NCI-H2227 (cell line): ENCODE measurements around the gene PSMB9.
A peak's percentile ranks its signal among the peaks of the same experiment; 100 is the strongest.
"Not testable (repeated sequence)": the region's sequence is repeated elsewhere in the genome, so short reads cannot be mapped to it uniquely, and the experiment has no call there.

ENCODE experiments used
- DNase-seq: peaks from one replicate; lab custom pipeline; 2025; ENCODE audit not compliant: unreplicated experiment; lab: John Stamatoyannopoulos, UW

Gene PSMB9

DNA sequence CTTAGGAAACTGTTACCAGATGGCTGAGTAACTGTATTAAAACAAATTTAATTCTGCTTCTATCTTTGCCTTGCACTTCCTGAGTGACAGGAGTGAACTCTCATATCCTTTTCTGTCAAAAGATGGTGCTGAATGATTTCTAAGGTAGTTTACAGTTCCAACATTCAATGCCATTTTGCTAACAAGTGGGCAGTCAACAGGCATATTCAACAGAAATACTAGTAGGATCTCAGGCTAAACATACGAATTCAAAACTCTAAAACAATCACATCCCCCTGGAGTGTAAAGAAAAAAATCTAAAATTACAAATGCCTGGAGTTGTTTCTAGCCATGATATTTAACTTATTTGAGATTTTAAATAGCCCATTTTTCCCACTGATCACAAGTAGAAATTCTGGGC lies 6.7 kb downstream of the PSMB9 start:
- no peak for DNase-seq

DNA sequence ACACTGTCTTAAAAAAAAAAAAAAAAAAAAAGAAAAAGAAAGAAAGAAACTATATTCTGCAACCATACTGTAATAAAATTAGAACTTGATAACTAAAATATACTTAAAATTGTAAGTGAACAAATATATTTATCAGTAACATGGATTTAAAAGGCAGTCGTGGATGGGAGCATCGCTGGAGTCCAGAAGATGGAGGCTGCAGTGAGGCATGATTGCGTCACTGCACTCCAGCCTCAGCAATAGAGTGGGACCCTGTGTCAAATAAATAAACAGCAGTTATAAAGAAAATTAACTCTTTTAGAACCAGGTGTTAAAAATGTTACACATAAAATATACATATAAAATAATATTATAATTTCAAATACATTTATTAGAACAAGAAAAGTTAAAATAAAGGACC lies 8.7 kb downstream of the PSMB9 start:
- no peak for DNase-seq

- no peak for DNase-seq
Measured at GRCh38 chr6:32865724-32866443, 11.9 kb downstream of the PSMB9 start.

GRCh38 chr6:32867022-32867477 lies 13.1 kb downstream of the PSMB9 start:
- no peak for DNase-seq

- no peak for DNase-seq
Measured at GRCh38 chr6:32867554-32868256, 13.7 kb downstream of the PSMB9 start.

DNA sequence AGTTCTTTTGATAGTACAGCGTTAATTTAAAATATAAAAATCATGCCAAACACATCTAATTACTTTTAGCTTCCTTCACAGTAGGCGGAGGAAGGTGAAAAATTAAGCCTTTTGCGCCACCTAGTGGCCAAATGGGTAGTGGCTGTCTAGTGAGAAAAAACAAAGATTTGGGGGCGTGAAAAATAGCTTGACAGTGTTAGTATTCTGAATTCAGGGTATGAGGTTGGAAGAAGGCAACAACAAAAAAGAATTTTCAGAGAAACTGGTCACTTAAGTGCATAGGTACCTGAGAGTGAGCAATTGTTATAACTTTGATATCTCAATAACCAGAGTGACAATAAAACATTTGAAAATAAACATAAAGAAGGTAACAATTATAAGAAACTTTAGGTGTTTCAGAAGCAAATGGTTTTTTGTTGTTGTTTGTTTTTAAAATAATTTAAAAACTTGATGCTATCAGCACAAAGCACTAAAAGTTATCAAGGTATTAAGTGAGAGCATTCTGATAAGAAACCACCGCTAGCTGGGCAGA lies 14.3 kb downstream of the PSMB9 start:
- peak; percentile 87 for DNase-seq

DNA sequence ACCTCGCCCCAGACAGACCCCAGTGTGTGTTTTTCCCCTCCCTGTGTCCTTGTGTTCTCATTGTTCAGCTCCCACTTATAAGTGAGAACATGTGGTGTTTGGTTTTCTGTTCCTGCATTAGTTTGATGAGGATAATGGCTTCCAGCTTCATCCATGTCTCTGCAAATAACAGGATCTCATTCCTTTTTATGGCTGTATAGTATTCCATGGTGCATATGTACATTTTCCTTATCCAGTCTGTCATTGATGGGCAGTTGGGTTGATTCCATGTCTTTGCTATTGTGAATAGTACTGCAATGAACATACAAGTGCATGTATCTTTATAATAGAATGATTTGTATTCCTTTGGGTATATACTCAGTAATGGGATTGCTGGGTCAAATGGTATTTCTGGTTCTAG lies 20.0 kb downstream of the PSMB9 start:
- DNase-seq: not testable (repeated sequence)

DNA sequence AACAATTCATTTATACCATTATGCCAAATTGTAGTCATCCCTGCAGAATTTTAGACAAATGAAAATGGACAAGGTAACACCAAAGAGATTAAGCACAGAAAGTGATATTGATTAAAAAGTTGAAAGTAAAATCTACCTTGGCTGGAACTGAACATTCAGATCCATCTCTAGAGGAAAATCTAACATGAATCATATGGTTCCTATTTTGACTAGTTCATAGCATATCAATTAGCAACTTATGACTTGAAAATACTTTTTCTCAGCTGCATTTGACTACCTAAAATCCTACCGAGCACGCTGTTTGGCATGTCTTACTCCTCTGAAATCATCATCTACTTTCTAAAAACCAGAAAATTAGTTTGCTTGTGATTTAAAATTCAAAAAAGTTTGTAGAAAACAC lies 22.6 kb downstream of the PSMB9 start:
- no peak for DNase-seq

DNA sequence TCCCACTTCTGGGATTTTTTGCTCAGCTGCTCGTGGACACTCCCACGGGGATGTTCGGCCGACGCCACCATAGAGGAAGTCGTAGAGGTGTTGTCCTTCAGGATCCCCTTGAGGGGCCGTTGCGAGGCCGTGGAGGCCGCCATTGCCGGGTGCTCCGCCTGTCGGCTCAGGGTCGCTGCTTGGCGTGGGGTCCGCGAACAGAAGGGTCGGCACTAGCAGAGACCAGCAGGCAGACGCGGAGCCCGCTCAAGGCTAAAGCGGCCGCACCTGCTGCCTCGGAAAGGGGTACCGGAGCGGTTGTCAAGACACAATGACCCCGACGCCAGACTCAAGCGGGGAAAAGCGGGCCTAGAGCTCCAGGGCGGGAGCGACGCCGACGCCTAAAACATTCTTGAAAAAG lies 25.7 kb downstream of the PSMB9 start:
- DNase-seq: no peak

DNA sequence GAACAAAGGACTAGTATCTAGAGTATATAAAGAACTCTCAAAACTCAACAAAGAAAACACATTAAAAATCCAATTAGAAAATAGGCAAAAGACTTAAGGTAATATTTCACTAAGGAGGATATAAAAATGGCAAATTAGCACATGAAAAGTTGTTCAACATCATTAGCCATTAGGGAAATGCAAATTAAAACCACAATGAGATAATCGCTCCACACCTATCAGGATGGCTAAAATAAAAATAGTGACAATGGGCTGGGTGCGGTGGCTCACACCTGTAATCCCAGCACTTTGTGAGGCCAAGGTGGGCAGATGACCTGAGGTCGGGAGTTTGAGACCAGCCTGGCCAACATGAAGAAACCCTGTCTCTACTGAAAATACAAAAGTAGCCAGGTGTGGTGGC lies 27.0 kb downstream of the PSMB9 start:
- DNase-seq: not testable (repeated sequence)

- DNase-seq: no peak
Measured at GRCh38 chr6:32882879-32883250, 28.9 kb downstream of the PSMB9 start.

DNA sequence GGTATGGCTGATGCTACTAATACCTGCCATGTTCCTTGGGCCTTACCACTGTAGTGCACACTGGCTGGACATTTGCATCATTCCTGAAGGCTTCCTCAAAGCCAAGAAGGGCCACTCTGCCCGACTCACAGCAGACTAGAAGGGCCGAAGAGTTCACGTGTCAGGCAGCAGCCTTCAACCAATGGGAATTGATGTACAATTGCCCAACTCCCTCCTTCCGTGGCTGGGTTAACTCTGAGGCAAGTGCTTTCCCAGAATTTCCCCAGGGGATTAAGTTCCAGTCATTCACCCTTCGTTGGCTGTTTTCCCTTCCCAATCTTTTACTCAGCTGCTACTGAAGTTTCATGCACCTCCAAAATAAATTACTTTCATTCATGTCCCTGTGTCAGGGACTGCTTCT lies 29.8 kb downstream of the PSMB9 start:
- DNase-seq: peak; percentile 13

DNA sequence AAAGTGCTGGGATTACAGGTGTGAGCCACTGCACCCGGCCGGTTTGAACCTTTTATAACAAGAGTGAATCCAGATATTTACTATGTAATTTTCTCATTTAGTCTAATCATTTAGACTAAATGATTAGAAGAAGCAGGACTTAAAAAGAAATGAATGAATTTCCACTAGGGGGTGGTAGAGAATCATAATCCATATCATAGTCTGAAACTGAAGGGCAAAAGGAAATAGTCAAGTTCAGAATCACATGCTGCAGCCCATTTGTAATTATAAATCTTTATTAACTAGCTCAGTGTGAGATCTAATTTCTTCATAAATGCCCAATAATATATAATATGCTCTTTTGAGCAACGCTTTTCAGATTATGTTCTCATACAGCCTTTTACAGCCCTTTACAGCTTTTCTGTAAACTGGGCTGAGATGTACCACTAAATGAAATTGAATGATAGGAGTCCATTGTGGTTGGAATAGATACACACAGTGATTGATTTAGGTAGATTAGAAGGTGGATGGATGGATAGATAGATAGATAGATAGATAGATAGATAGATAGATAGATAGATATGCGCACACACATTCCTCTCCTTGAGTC lies 31.8 kb downstream of the PSMB9 start:
- peak; percentile 66 for DNase-seq

DNA sequence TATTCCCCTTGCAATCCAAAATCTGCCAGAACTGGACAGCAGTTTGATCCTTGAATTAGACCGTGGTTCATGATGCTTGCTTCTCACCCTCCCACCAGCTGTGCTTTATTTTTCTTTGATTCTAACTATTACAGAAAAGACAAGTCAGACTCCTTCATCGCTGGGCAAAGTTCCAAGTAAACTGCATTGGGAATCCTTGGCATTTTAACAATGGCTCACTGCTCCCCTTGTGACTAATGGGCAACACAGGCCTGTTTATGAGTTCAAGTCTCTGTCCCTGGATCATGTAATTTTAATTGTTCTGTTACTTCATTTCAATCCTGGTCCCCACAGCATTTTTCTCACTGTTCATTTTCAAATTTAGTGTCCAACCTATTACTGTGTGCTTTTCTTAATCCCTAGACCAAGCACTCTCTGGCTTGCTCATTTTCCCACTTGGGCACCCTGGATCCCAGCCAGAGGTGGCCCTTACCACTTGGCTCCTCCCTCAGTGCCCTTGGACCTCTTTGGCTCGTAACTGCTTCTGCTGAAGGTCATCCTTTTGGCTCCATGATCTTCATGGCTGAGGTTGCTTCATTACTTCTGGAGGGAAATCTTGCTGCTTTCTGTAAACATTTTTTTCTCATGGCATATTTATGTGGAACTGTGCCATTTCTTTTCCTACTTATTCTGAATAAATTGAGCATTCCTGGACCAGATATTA lies 32.8 kb downstream of the PSMB9 start:
- peak; percentile 8 for DNase-seq

GRCh38 chr6:32887616-32888015 lies 33.6 kb downstream of the PSMB9 start:
- no peak for DNase-seq

- no peak for DNase-seq
Measured at GRCh38 chr6:32888576-32888975, 34.6 kb downstream of the PSMB9 start.

DNA sequence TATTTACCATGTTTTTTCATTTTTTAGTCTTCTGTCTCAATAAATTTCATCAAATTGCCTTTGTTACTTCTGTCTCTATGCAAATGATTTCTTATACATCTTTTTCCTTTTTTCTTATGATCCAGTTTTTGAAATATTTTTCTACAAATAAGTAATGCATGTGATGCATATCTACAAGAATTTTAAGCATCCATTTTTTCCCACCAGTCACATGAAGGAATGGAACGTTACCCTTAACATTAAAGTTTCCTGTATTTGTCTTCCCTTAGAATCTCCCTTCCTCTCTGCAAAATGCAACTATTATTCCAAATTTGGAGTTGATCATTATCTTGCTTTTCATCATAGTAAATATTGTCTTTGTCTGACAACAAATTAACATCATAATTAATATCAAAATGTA lies 35.5 kb downstream of the PSMB9 start:
- DNase-seq: no peak

DNA sequence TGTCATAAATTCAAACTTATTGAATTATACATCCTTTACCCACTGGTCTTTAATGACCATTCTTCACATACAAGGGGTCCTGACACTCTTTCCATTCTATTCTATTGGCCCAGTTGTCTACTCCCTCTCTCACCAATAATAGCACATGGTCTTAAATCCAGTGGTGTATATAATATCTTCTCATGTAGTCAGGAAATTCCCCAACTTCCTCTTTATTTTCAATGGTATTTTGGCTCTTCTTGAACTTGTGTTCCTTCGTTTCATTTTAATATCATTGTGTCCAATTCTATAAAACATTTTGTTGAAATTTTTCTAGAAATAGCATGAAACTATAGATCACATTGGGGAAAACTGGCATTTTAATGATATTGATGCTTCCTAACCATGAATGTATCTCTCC lies 36.8 kb downstream of the PSMB9 start:
- DNase-seq: no peak

DNA sequence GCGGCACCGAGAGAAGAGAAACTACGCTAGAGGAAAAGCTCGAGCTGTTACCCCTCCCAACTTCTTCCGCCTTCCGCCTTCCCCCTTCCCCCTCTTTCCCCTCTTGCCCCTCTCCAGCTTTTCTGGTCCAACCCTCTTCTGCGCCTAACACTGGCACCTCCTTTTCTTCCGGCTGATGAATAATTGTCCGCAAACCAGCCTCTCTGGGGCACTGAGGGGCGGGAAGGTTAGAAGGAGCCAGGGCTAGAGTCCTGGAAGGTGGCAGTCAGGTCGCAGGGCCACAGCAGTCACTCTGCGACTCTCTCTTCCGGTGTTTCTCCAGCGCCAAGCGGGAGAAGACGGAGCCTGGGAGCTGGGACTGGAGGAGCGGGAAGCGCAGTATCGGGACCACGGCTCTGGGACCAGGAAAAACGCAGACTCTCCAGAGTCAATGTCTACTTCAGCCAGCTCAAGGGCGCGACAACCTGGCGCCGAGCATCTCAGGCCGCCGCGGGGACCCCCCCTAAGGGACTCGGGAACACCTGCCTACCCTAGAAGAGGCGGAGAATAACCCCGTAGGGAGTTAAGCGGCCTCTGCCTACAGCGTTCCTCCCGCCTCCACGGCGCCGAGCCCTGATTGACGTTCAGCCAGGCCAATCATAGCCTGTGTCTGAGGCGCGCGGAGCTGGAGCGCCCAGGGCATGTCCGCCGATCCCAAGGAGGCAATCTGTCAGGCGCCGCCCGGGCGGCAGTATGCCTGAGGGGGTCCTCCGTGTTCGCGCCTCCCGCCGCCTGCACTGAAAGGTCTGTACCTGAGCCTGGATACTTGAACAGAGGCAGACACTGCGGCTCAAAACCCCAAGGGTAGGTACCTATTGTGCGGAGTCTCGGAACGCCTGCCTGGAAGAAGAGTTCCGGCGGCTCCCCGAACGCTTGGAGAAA lies 40.4 kb downstream of the PSMB9 start:
- DNase-seq: peak; percentile 97

- DNase-seq: no peak
Measured at GRCh38 chr6:32895006-32895345, 41.0 kb downstream of the PSMB9 start.

GRCh38 chr6:32903952-32904351 lies 50.0 kb downstream of the PSMB9 start:
- no peak for DNase-seq
